PC-9 (cell line): ENCODE results near the gene AKAP6. TPM values are rescaled to one million over a fixed set of nuclear protein-coding genes. Genes with fewer than 3 reads are reported as not detected.

Experiments
- BruUV-seq: library from RNA; stranded (reverse); fragments of 400-500 nt; replicated peaks from 2 replicates; lab custom pipeline; 2021; lab: Mats Ljungman, UMichigan
- CTCF ChIA-PET: fragments of 300-600 bp; sonication (Branson Sonifier 250); formaldehyde crosslinking; loops from one replicate; lab custom pipeline; 2022; ENCODE audit warnings: antibody characterized with exemption; lab: Charles Lee
- POLR2A ChIA-PET: fragments of 300-600 bp; sonication (Branson Sonifier 250); formaldehyde crosslinking; loops from one replicate; lab custom pipeline; 2022; ENCODE audit warnings: antibody characterized with exemption; ENCODE audit not compliant: unreplicated experiment; lab: Charles Lee
- DNase-seq, 2 experiments: peaks; one replicate each; pipeline versions ENCODE4 v3.0.0 to v3.0.0-alpha.2; 2015 to 2022; ENCODE audit warnings: mixed read lengths in 1 of 2
- H2AFZ ChIP-seq: fragments of 200-600 bp; sonication (generic); 2 replicates; pipeline ENCODE4 v1.8.1; 2017; ENCODE audit warnings: antibody characterized with exemption
- H3F3A ChIP-seq: fragments of 200-600 bp; sonication (generic); 2 replicates; pipeline ENCODE4 v1.8.1; 2017; ENCODE audit warnings: antibody characterized with exemption, mild to moderate bottlenecking, low read depth; ENCODE audit not compliant: insufficient read depth
- H3K27ac ChIP-seq: fragments of 200-600 bp; sonication (generic); 2 replicates; pipeline ENCODE4 v1.6.1; 2016; ENCODE audit warnings: mixed run types
- H3K27me3 ChIP-seq: fragments of 200-600 bp; sonication (generic); 2 replicates; pipeline ENCODE4 v1.6.1; 2016; ENCODE audit warnings: low read depth, mixed run types; ENCODE audit not compliant: insufficient read depth
- H3K36me3 ChIP-seq: fragments of 200-600 bp; sonication (generic); 2 replicates; pipeline ENCODE4 v1.6.1; 2016; ENCODE audit warnings: low read depth, mixed run types
- H3K4me1 ChIP-seq: fragments of 200-600 bp; sonication (generic); replicated peaks from 2 replicates; pipeline ENCODE4 v1.6.1; 2016; ENCODE audit warnings: mixed run types; ENCODE audit not compliant: insufficient read depth
- H3K4me2 ChIP-seq: fragments of 200-600 bp; sonication (generic); 2 replicates; pipeline ENCODE4 v1.6.1; 2017; ENCODE audit warnings: mixed run types
- H3K4me3 ChIP-seq: fragments of 200-600 bp; sonication (generic); 2 replicates; pipeline ENCODE4 v1.6.1; 2016; ENCODE audit warnings: mixed run types
- H3K79me2 ChIP-seq: fragments of 200-600 bp; sonication (generic); 2 replicates; pipeline ENCODE4 v1.6.1; 2017; ENCODE audit warnings: low read depth, mixed run types
- H3K9me2 ChIP-seq: fragments of 200-600 bp; sonication (generic); 2 replicates; pipeline ENCODE4 v1.8.1; 2017; ENCODE audit warnings: mild to moderate bottlenecking; ENCODE audit not compliant: insufficient read depth
- H3K9me3 ChIP-seq: fragments of 200-600 bp; sonication (generic); 2 replicates; pipeline ENCODE4 v1.8.1; 2016; ENCODE audit warnings: low read depth; ENCODE audit not compliant: insufficient read depth
- H4K20me1 ChIP-seq: fragments of 200-600 bp; sonication (generic); 2 replicates; pipeline ENCODE4 v1.8.1; 2017; ENCODE audit not compliant: insufficient read depth
- EZH2 ChIP-seq: fragments of 200-600 bp; sonication (generic); IDR thresholded peaks from 2 replicates; pipeline ENCODE4 v1.8.0; 2017; ENCODE audit warnings: antibody characterized with exemption, low read depth
- intact Hi-C: fragments of 100-400 bp; cut with micrococcal nuclease; formaldehyde crosslinking; loops from one replicate; pipeline ENCODE4 v1.10.0; 2022; ENCODE audit not compliant: unreplicated experiment
- total RNA-seq: library from RNA; stranded (reverse); gene quantifications from 2 replicates; pipeline ENCODE4 v1.2.3, GENCODE V29; 2021
- TF ChIP-seq, protein P1 (sequence below): fragments of 200-600 bp; sonication (generic); conservative IDR thresholded peaks from 2 replicates; pipeline ENCODE4 v1.6.1; 2017; ENCODE audit warnings: mixed run types, antibody characterized with exemption, mild to moderate bottlenecking, moderate library complexity

Gene AKAP6
- total RNA-seq, 1 experiment from 2014 or later, result 2.8 TPM

DNA sequence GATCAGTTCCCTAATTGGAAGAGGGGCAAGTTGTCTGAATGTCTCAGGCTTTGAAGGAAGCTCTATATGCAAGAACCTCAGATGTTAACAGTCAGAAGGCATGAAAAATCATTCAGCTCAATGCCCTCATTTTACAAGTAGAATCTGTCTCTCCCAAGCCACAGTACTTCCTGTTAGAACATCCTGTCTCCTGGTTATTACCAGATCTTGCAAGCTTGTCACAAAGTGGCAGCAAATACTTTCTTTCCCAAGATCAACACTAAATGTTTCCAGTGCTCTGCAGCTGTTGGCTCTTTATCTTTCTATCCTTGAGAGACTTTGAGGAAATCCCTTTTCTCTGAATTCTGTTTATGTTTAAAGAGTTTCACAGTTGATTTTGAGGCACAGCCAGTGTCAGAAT, 235.5 kb downstream of the AKAP6 start:
- Histone ChIP-seq H3K27ac (no peak overlapping the region), H4K20me1 (no peaks in the 10 kb centered on the region), H3K4me2 (no peak overlapping the region), H3F3A (no peaks in the 10 kb centered on the region), H3K27me3 (no peaks in the 10 kb centered on the region), H3K4me3 (no peak overlapping the region), H3K9me2 (no peaks in the 10 kb centered on the region), H3K79me2 (no peaks in the 10 kb centered on the region), H2AFZ (no peak overlapping the region), H3K36me3 (no peaks in the 10 kb centered on the region), H3K4me1 (peaks cover 9% of the 10 kb centered on the region), H3K9me3 (no peaks in the 10 kb centered on the region)
- ChIA-PET CTCF (no interaction called here), POLR2A (interaction anchor here (0.6 kb wide), 1 partner anchor 40 kb away, joined by 5 read pairs; no protein-coding TSS in a partner anchor)
- no peak for TF ChIP-seq EZH2
- TF ChIP-seq, protein P1, sequence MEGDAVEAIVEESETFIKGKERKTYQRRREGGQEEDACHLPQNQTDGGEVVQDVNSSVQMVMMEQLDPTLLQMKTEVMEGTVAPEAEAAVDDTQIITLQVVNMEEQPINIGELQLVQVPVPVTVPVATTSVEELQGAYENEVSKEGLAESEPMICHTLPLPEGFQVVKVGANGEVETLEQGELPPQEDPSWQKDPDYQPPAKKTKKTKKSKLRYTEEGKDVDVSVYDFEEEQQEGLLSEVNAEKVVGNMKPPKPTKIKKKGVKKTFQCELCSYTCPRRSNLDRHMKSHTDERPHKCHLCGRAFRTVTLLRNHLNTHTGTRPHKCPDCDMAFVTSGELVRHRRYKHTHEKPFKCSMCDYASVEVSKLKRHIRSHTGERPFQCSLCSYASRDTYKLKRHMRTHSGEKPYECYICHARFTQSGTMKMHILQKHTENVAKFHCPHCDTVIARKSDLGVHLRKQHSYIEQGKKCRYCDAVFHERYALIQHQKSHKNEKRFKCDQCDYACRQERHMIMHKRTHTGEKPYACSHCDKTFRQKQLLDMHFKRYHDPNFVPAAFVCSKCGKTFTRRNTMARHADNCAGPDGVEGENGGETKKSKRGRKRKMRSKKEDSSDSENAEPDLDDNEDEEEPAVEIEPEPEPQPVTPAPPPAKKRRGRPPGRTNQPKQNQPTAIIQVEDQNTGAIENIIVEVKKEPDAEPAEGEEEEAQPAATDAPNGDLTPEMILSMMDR, result no peak
- no peak for DNase-seq
- intact Hi-C loops, result loop anchor here (10.0 kb wide), 2 partner anchors 490 to 630 kb away; partner anchors contain the start of gene ARHGAP5
- BruUV-seq, result no TSS peak

DNA sequence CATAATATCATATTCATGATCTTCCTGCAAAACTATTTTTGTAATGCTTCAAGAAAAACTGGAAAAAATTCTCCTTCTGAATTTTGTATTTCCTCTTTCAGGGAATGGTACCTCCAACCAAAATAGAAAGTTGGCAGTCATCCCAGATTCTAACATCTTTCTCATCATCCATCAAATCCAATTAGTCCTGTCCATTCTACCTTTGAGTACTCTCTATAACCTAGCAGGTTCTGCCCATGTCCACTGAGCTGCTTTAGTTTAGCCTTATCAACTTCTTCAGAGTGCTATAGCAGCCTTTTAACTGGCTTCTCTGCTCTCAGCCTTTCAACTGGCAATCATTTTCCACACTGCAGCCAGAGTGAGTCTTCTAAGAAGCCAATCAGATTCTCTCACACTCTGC, 236.2 kb downstream of the AKAP6 start:
- no peak overlapping the region for H3K27ac ChIP-seq
- H3K9me3 ChIP-seq, result no peaks in the 10 kb centered on the region
- no peak overlapping the region for H3K4me2 ChIP-seq
- intact Hi-C loops, result loop anchor here (10.0 kb wide), 2 partner anchors 490 to 630 kb away; partner anchors contain the start of gene ARHGAP5
- POLR2A ChIA-PET, result no interaction called here
- H3K9me2 ChIP-seq, result no peaks in the 10 kb centered on the region
- no peaks in the 10 kb centered on the region for H3K79me2 ChIP-seq
- no peak for TF ChIP-seq EZH2
- TF ChIP-seq, protein P1, result no peak
- no peaks in the 10 kb centered on the region for H4K20me1 ChIP-seq
- H3K4me1 ChIP-seq, result peaks cover 9% of the 10 kb centered on the region
- H2AFZ ChIP-seq, result no peak overlapping the region
- no TSS peak for BruUV-seq
- DNase-seq, result no peak
- CTCF ChIA-PET, result interaction anchor here (0.6 kb wide), 1 partner anchor 1932 kb away, joined by 3 read pairs; no protein-coding TSS in a partner anchor
- H3F3A ChIP-seq, result no peaks in the 10 kb centered on the region
- H3K36me3 ChIP-seq, result no peaks in the 10 kb centered on the region
- H3K4me3 ChIP-seq, result no peak overlapping the region
- no peaks in the 10 kb centered on the region for H3K27me3 ChIP-seq

DNA sequence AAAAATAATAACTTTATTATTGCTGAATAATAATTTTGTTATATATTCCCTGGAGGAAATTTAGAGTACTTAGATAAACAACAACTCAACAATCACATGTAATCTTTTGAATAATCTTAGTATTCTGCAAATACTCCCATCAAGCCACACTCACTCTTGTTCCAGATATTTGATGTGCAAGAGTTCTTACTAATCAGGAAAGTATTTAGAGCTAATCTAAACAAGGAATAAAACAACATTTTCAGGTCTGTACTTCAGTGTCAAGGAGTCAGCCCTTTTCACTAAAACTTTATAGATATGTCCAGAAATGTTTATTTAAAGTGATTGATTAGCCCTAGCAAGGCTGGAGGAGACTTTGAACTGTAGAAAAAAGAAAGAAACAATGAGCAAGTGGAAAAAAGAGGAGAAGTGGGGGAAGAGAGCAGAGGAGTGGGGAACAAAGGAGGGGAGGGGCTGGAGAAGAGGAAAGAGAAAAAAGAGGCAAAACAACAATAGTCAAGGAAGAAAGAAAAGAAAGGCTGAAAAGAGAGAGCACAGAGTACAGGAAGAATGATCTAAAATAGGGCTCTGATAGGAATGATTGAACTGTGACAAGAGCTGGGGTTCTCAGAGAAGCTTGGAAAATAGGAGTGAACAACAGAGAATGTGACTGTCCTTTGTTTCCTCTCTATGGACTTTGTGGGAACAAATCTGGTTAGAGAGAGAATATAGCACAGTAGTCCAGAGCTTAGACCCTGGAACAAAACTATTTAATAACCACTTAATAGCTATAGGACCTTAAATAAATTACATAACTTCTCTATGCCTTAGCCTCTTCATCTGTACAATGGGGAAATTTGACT, 238.7 kb downstream of the AKAP6 start:
- intact Hi-C loops, result loop anchor here (10.0 kb wide), 2 partner anchors 493 to 633 kb away; partner anchors contain the start of gene ARHGAP5
- ChIA-PET POLR2A (no interaction called here), CTCF (no interaction called here)
- no peaks in the 10 kb centered on the region for H3F3A ChIP-seq
- no peak overlapping the region for H2AFZ ChIP-seq
- no peaks in the 10 kb centered on the region for H3K27me3 ChIP-seq
- no peaks in the 10 kb centered on the region for H3K9me3 ChIP-seq
- no peaks in the 10 kb centered on the region for H4K20me1 ChIP-seq
- TF ChIP-seq, protein P1, result no peak
- no peak for TF ChIP-seq EZH2
- peaks cover 9% of the 10 kb centered on the region for H3K4me1 ChIP-seq
- H3K4me3 ChIP-seq, result no peak overlapping the region
- no TSS peak for BruUV-seq
- peak overlapping the region; percentile 49 for H3K4me2 ChIP-seq
- peak in 1 of 2 experiments; percentile 47 for DNase-seq
- no peaks in the 10 kb centered on the region for H3K79me2 ChIP-seq
- peak overlapping the region; percentile 16; the same call in 1 of the 2 replicates for H3K27ac ChIP-seq
- no peaks in the 10 kb centered on the region for H3K9me2 ChIP-seq
- H3K36me3 ChIP-seq, result no peaks in the 10 kb centered on the region
